Measurements from ENCODE around the gene CBLC. TPM values are rescaled to one million over a fixed set of nuclear protein-coding genes. Genes with fewer than 3 reads are reported as not detected.

Gene CBLC
- total RNA-seq, 1 experiment from 2014 or later: 20.5 TPM

DNA sequence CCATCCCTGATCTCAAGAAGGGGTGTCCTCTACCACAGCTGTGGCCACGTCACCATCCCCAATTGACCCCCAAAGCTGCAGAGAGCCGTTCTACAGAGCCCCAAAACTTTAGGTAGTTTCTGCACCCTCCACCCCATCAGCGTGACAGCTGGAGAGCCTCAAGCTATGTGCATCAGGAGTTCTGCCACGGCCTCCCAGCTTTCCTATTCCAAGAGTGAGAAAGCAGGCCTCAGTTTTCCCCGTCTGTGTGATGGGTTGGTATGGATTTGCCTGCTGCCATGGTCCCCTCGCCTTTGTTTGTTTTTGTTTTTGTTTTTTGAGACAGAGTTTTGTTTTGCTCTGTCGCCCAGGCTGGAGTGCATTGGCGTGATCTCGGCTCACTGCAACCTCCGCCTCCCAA, 27.7 kb upstream of the CBLC start:
- CTCF ChIA-PET: interaction anchor here (1.5 to 1.6 kb wide), 2 partner anchors 21 to 26 kb away, joined by 6 to 8 read pairs; no protein-coding TSS in a partner anchor
- Mint-ChIP-seq H3K27me3 (ENCODE audit: low read depth) (peaks cover 85% of the 10 kb centered on the region), H3K27ac (no peak overlapping the region), H3K4me1 (peaks cover 22% of the 10 kb centered on the region), H3K36me3 (no peaks in the 10 kb centered on the region), H3K9me3 (no peaks in the 10 kb centered on the region), H3K4me3 (no peak overlapping the region; the same call in 1 of the 2 replicates)
- TF ChIP-seq E2F4 (CRISPR knock-in tag; IDR thresholded peaks at IDR 0.05; ENCODE audit: borderline replicate concordance, low read depth) (no peak), MXD4 (CRISPR knock-in tag; IDR thresholded peaks at IDR 0.05; ENCODE audit: borderline replicate concordance) (no peak), EMX1 (CRISPR knock-in tag; IDR thresholded peaks at IDR 0.05) (no peak), ZNF121 (CRISPR knock-in tag; IDR thresholded peaks at IDR 0.05) (no peak)
- TF ChIP-seq, protein P1, sequence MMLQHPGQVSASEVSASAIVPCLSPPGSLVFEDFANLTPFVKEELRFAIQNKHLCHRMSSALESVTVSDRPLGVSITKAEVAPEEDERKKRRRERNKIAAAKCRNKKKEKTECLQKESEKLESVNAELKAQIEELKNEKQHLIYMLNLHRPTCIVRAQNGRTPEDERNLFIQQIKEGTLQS (CRISPR knock-in tag; conservative IDR thresholded peaks at IDR 0.05): no peak
- POLR2A ChIA-PET: no interaction called here
- DNase-seq (ENCODE audit: low spot score) (no peak), ATAC-seq (no peak)

DNA sequence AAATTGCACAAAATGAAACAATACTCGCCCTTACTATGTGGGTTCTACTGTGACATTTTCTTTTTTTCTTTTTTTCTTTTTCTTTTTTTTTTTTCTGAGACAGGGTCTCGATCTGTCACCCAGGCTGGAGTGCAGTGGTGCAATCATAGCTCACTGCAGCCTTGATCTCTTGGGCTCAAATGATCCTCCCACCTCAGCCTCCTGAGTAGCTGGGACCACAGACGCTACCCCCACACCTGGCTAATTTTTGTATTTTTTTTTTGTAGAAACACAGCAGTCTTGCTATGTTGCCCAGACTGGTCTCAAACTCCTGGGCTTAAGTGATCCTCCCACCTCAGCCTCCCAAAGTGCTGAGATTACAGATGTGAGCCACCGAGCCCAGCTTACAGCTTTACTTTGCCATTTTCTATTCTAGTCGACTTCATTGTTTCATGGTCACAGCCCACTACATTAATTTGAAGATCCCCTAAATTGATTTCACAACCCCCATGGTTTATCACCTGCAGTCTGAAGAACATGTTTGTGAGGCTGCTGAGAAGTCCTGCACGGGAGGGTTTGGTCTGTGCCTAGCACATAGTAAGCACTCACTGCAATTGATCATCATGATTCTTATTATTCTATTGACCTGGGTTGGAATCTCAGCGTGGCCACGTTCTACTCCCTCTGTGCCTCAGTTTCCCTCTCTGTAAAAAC, 25.4 kb upstream of the CBLC start:
- DNase-seq (ENCODE audit: low spot score) (no peak), ATAC-seq (no peak)
- no peaks in the 10 kb centered on the region for H3K9me3 Mint-ChIP-seq
- ChIA-PET CTCF (interaction anchor here (0.6 to 5.3 kb wide), 6 partner anchors 19 to 64 kb away, joined by 3 to 54 read pairs (median 6); no protein-coding TSS in a partner anchor), POLR2A (interaction anchor here (0.8 to 2.1 kb wide), 2 partner anchors 16 to 18 kb away, joined by 3 to 4 read pairs; no protein-coding TSS in a partner anchor)
- no peak for TF ChIP-seq NR3C1 (CRISPR knock-in tag; conservative IDR thresholded peaks at IDR 0.05; ENCODE audit: low read depth)
- no peak for TF ChIP-seq JUN (CRISPR knock-in tag; IDR thresholded peaks at IDR 0.05)
- TF ChIP-seq CBFB (CRISPR knock-in tag; IDR thresholded peaks at IDR 0.05; ENCODE audit: low read depth): no peak
- TF ChIP-seq, protein P2, sequence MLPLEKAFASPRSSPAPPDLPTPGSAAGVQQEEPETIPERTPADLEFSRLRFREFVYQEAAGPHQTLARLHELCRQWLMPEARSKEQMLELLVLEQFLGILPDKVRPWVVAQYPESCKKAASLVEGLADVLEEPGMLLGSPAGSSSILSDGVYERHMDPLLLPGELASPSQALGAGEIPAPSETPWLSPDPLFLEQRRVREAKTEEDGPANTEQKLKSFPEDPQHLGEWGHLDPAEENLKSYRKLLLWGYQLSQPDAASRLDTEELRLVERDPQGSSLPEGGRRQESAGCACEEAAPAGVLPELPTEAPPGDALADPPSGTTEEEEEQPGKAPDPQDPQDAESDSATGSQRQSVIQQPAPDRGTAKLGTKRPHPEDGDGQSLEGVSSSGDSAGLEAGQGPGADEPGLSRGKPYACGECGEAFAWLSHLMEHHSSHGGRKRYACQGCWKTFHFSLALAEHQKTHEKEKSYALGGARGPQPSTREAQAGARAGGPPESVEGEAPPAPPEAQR (CRISPR knock-in tag; IDR thresholded peaks at IDR 0.05): no peak
- no peak for TF ChIP-seq HMGA2 (CRISPR knock-in tag; IDR thresholded peaks at IDR 0.05)
- no peak for TF ChIP-seq ZNF416 (CRISPR knock-in tag; IDR thresholded peaks at IDR 0.05)
- TF ChIP-seq NFATC4 (CRISPR knock-in tag; IDR thresholded peaks at IDR 0.05): no peak
- no peak for TF ChIP-seq ZNF425 (CRISPR knock-in tag; conservative IDR thresholded peaks at IDR 0.05)
- no peak for TF ChIP-seq ZNF219 (CRISPR knock-in tag; IDR thresholded peaks at IDR 0.05; ENCODE audit: borderline replicate concordance)
- TF ChIP-seq, protein P3, sequence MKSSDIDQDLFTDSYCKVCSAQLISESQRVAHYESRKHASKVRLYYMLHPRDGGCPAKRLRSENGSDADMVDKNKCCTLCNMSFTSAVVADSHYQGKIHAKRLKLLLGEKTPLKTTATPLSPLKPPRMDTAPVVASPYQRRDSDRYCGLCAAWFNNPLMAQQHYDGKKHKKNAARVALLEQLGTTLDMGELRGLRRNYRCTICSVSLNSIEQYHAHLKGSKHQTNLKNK (CRISPR knock-in tag; IDR thresholded peaks at IDR 0.05): no peak
- TF ChIP-seq ZNF121 (CRISPR knock-in tag; IDR thresholded peaks at IDR 0.05): no peak
- TF ChIP-seq ZNF232 (CRISPR knock-in tag; IDR thresholded peaks at IDR 0.05): no peak
- TF ChIP-seq AFF4 (CRISPR knock-in tag; IDR thresholded peaks at IDR 0.05; ENCODE audit: borderline replicate concordance): no peak
- TF ChIP-seq E2F1 (CRISPR knock-in tag; IDR thresholded peaks at IDR 0.05): no peak
- peaks cover 85% of the 10 kb centered on the region for H3K27me3 Mint-ChIP-seq (ENCODE audit: low read depth)
- H3K27ac Mint-ChIP-seq: no peak overlapping the region
- no peaks in the 10 kb centered on the region for H3K36me3 Mint-ChIP-seq
- peak overlapping the region; percentile 71 for H3K4me3 Mint-ChIP-seq
- peaks cover 29% of the 10 kb centered on the region for H3K4me1 Mint-ChIP-seq
